GM12873 (cell line): ENCODE data around the gene ATXN1.

ENCODE experiments used
- CTCF ChIP-seq: IDR thresholded peaks from 2 replicates; pipeline ENCODE4 v1.5.1; 2012; ENCODE audit warnings: low read depth, mild to moderate bottlenecking, moderate library complexity, low read length, control low read depth; ENCODE audit not compliant: insufficient read depth; ENCODE audit errors: missing control alignments

ATXN1 gene

GRCh38 chr6:16551466-16551865 lies 209.8 kb downstream of the ATXN1 start:
- TF ChIP-seq CTCF = no peak

- TF ChIP-seq CTCF = no peak
These were observed 213.1 kb downstream of the ATXN1 start for GRCh38 chr6:16548121-16548520.

DNA sequence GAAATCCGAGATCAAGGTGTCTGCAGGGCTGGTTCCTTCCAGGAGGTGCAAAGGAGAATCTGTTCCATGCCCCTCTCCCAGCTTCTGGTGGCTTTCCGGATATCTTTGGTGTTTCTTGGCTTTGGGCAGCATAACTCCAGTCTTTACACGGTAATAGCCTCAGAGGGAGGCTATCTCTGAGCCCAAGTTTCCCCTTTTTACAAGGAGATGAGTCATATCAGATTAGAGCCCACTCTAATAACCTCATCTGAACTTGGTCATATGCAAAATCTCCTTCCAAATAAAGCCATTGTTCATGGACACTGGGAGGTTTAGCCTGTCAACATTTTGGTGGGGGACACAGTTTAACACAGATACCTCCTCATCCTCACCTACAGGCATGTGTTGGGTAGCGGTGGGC lies 213.7 kb downstream of the ATXN1 start:
- no peak for TF ChIP-seq CTCF

DNA sequence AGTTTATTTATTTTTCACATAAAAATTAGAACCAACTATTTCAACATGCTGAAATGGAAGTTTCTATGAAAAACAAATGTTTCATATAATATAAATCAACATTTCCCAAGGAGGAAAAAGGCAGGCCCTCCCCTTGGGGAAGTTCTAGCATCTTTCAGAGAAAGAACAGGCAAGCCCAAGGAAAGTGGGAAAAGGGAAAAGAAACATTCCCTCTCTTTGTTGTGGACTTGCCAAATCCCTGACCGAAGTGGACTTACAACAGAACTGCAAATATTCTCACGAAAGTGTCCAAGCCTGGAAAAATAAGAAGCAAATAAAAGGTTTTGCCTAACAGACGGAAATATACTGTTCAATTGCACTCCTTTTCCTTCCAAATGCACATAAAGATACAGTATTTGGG lies 214.4 kb downstream of the ATXN1 start:
- no peak for TF ChIP-seq CTCF

DNA sequence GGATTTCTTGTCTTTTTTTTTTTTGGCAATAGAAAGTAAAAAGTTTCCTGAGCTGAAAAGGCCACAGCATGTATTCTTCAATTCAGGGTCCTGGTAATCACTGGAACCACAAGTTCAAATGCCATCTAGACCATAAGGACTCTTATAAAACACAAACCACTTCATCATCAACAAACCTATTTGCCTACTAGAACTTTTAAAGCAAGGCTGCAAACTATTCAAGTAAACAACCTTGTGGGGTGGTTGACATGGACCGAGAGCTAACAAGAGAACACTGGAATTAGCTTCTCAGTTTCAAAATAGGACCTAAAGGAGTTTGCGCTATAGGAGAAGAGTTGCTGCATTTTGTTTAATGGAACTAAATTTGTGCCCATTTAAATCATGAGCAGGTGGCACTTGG lies 215.9 kb downstream of the ATXN1 start:
- no peak for TF ChIP-seq CTCF

DNA sequence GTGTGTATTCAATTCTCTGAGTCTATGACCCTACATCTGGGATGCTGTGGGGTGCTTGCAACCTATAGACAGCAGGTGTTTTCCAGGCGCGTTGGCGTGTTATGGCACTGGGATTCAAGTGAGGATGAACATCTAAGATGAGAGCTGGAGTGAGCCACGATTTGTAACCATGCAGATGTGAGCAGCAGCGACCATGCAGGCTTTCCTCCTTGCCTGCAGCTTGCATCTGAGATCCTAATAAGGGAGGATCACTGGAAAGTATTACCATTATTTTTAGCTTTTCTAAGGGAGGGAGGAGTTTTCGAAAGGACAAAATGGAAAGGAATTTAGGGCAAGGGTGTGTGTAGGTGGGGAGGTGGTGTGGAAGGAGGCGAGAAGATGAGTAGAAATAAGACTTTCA lies 216.7 kb downstream of the ATXN1 start:
- no peak for TF ChIP-seq CTCF

- no peak for TF ChIP-seq CTCF
These were observed 217.3 kb downstream of the ATXN1 start for GRCh38 chr6:16544006-16544405.

DNA sequence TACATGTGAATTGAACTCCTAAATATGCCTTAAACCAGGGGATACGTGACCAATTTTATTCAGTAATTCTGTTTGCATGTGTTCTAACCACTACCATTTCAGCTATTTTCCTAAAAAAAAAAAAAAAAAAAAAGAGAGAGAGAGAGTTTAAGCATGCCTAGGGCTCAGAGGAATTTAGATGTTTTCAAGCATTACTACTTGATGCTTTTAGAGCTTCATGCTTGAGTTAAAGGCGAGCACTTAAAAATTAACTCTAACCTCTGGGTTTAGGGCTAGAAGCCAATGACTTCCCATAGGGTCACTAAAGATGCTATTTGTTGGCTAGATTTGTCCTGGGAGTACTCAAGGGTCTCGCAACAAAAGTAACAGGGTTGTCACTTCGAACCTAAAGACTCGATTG lies 217.7 kb downstream of the ATXN1 start:
- no peak for TF ChIP-seq CTCF
